Measurements from ENCODE around the gene C17orf78.

The C17orf78 gene

DNA sequence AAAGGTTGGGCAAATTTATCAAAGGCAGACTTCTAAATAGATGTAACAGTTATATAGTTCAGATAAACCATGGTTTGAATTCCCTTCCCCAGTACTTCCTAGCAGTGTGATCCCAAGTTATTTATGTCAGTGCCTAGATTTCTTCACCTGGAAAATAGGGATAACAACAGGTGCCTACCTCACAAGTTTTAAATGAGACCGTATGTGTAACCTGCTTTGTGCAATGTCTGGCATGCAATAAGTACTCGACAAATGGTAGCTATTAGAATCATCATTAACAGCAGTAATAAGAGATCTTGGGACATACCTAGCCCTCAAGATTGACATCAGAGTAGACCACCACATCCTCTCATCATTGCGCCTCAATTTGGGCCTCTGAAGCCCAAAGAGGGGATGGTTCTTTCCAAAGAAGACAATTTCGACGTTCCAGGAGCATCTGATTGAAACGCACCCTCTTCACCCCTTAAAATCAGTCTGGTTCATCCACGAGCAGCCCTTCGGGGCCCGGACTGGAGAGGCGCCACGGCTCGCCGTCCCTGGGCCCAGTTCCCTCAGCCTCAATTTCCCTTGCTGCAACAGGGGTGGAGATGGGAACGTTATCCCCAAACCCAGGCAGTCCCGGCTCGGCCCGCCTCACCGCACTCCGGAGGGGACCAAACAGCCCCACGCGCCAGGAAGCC is 30.3 kb downstream of the C17orf78 start (continued):
- TF ChIP-seq KLF7 (tag by site-specific recombination; IDR thresholded peaks at IDR 0.05; ENCODE audit: borderline replicate concordance), result 0 out of 2 replicates have a peak, but pooled peaks have one; percentile 46
- TF ChIP-seq ZNF174 (tag by site-specific recombination; IDR thresholded peaks at IDR 0.05), result no peak
- no peak for TF ChIP-seq OVOL3 (tag by site-specific recombination; IDR thresholded peaks at IDR 0.05)
- TF ChIP-seq ZNF335 (tag by site-specific recombination; conservative IDR thresholded peaks at IDR 0.05), result no peak; the same call in none of the 2 replicates
- TF ChIP-seq ZNF830 (tag by site-specific recombination; IDR thresholded peaks at IDR 0.05; ENCODE audit: low read depth), result no peak
- no peak for TF ChIP-seq SP7 (tag by site-specific recombination; IDR thresholded peaks at IDR 0.05)
- no peak for TF ChIP-seq ZNF677 (tag by site-specific recombination; IDR thresholded peaks at IDR 0.05)
- TF ChIP-seq ZNF248 (tag by site-specific recombination; IDR thresholded peaks at IDR 0.05), result no peak
- TF ChIP-seq, protein P1, sequence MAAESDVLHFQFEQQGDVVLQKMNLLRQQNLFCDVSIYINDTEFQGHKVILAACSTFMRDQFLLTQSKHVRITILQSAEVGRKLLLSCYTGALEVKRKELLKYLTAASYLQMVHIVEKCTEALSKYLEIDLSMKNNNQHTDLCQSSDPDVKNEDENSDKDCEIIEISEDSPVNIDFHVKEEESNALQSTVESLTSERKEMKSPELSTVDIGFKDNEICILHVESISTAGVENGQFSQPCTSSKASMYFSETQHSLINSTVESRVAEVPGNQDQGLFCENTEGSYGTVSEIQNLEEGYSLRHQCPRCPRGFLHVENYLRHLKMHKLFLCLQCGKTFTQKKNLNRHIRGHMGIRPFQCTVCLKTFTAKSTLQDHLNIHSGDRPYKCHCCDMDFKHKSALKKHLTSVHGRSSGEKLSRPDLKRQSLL (tag by site-specific recombination; IDR thresholded peaks at IDR 0.05), result no peak
- no peak for TF ChIP-seq ZNF544 (tag by site-specific recombination; IDR thresholded peaks at IDR 0.05)
- no peak for TF ChIP-seq ATF2 (tag by site-specific recombination; IDR thresholded peaks at IDR 0.05; ENCODE audit: low read depth)
- TF ChIP-seq, protein P2, sequence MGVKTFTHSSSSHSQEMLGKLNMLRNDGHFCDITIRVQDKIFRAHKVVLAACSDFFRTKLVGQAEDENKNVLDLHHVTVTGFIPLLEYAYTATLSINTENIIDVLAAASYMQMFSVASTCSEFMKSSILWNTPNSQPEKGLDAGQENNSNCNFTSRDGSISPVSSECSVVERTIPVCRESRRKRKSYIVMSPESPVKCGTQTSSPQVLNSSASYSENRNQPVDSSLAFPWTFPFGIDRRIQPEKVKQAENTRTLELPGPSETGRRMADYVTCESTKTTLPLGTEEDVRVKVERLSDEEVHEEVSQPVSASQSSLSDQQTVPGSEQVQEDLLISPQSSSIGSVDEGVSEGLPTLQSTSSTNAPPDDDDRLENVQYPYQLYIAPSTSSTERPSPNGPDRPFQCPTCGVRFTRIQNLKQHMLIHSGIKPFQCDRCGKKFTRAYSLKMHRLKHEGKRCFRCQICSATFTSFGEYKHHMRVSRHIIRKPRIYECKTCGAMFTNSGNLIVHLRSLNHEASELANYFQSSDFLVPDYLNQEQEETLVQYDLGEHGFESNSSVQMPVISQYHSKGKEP (tag by site-specific recombination; IDR thresholded peaks at IDR 0.05), result no peak
- no peak for TF ChIP-seq ZNF404 (tag by site-specific recombination; IDR thresholded peaks at IDR 0.05)
- TF ChIP-seq ZNF366 (tag by site-specific recombination; conservative IDR thresholded peaks at IDR 0.05), result no peak
- no peak for TF ChIP-seq FEZF1 (tag by site-specific recombination; IDR thresholded peaks at IDR 0.05)
- no peak for TF ChIP-seq YY1 (tag by site-specific recombination; IDR thresholded peaks at IDR 0.05)
- peak; percentile 94 for TF ChIP-seq SCRT2 (tag by site-specific recombination; IDR thresholded peaks at IDR 0.05)
- no peak for TF ChIP-seq ZNF302 (tag by site-specific recombination; IDR thresholded peaks at IDR 0.05; ENCODE audit: low read depth)
- TF ChIP-seq ZFP69B (tag by site-specific recombination; IDR thresholded peaks at IDR 0.05), result no peak
- peak; percentile 67 for TF ChIP-seq ZNF501 (tag by site-specific recombination; IDR thresholded peaks at IDR 0.05)
- 0 out of 2 replicates have a peak, but pooled peaks have one; percentile 22 for TF ChIP-seq ZSCAN16 (tag by site-specific recombination; IDR thresholded peaks at IDR 0.05)
- TF ChIP-seq ZNF24 (tag by site-specific recombination; IDR thresholded peaks at IDR 0.05), result no peak; the same call in 1 of the 2 replicates
- 0 out of 2 replicates have a peak, but pooled peaks have one; percentile 12 for TF ChIP-seq ZNF843 (tag by site-specific recombination; IDR thresholded peaks at IDR 0.05)
- no peak for TF ChIP-seq ZNF26 (tag by site-specific recombination; IDR thresholded peaks at IDR 0.05)
- no peak for TF ChIP-seq ZSCAN23 (tag by site-specific recombination; IDR thresholded peaks at IDR 0.05)
- TF ChIP-seq, protein P3, sequence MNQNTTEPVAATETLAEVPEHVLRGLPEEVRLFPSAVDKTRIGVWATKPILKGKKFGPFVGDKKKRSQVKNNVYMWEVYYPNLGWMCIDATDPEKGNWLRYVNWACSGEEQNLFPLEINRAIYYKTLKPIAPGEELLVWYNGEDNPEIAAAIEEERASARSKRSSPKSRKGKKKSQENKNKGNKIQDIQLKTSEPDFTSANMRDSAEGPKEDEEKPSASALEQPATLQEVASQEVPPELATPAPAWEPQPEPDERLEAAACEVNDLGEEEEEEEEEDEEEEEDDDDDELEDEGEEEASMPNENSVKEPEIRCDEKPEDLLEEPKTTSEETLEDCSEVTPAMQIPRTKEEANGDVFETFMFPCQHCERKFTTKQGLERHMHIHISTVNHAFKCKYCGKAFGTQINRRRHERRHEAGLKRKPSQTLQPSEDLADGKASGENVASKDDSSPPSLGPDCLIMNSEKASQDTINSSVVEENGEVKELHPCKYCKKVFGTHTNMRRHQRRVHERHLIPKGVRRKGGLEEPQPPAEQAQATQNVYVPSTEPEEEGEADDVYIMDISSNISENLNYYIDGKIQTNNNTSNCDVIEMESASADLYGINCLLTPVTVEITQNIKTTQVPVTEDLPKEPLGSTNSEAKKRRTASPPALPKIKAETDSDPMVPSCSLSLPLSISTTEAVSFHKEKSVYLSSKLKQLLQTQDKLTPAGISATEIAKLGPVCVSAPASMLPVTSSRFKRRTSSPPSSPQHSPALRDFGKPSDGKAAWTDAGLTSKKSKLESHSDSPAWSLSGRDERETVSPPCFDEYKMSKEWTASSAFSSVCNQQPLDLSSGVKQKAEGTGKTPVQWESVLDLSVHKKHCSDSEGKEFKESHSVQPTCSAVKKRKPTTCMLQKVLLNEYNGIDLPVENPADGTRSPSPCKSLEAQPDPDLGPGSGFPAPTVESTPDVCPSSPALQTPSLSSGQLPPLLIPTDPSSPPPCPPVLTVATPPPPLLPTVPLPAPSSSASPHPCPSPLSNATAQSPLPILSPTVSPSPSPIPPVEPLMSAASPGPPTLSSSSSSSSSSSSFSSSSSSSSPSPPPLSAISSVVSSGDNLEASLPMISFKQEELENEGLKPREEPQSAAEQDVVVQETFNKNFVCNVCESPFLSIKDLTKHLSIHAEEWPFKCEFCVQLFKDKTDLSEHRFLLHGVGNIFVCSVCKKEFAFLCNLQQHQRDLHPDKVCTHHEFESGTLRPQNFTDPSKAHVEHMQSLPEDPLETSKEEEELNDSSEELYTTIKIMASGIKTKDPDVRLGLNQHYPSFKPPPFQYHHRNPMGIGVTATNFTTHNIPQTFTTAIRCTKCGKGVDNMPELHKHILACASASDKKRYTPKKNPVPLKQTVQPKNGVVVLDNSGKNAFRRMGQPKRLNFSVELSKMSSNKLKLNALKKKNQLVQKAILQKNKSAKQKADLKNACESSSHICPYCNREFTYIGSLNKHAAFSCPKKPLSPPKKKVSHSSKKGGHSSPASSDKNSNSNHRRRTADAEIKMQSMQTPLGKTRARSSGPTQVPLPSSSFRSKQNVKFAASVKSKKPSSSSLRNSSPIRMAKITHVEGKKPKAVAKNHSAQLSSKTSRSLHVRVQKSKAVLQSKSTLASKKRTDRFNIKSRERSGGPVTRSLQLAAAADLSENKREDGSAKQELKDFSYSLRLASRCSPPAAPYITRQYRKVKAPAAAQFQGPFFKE (tag by site-specific recombination; IDR thresholded peaks at IDR 0.05; ENCODE audit: borderline replicate concordance), result no peak
- TF ChIP-seq GLIS1 (tag by site-specific recombination; IDR thresholded peaks at IDR 0.05), result 0 out of 2 replicates have a peak, but pooled peaks have one; percentile 54
- TF ChIP-seq ZNF23 (tag by site-specific recombination; IDR thresholded peaks at IDR 0.05; ENCODE audit: borderline replicate concordance), result no peak
